Measurements from ENCODE around the gene NDRG2.

The NDRG2 gene

DNA sequence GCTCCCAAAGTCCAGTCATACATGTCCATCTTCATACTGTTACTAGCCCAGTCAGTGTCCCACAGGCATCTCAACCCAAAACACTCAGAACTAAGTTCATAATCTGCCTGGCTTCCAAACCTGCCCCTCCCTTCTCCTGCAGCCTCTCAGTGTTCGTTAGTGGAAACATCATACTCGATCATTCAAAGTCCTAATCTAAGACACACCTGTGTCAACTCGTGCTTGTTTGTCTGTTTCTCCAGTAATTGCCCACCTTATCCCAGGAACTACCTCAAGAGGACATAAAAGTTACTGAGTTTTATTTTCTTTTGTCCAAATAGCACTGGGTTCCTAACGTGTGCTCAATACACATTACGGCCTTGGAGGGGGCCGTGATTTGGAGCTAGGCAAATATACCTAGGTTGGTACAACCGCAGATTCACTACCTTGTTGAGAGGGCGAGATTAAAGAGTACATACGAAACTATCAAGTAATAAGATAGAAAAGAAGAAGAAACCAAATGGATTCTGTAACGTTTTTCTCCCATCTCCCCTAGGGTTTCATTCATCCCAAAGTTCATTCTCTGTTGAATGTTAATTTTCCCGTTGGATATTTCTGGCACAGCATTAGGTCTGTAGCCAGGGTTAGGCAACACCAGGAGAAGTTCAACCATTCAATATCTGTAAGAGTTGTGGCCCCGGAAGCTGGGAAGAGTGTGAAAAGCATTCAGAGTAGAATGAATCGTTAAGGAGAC is 35.9 kb upstream of the NDRG2 start:
- H3K4me1 ChIP-seq, result no peaks in the 10 kb centered on the region
- H3K4me2 ChIP-seq (ENCODE audit: low read length), result no peak overlapping the region
- no peaks in the 10 kb centered on the region for H3K36me3 ChIP-seq (ENCODE audit: control insufficient read depth, insufficient read depth, low read length)
- no peaks in the 10 kb centered on the region for H3K27me3 ChIP-seq (ENCODE audit: control insufficient read depth, insufficient read depth, low read length)
- H2AFZ ChIP-seq, result no peak overlapping the region
- H3K79me2 ChIP-seq, result no peaks in the 10 kb centered on the region
- no peak overlapping the region for H3K9ac ChIP-seq
- H3K9me3 ChIP-seq (ENCODE audit: control insufficient read depth, low read length), result no peaks in the 10 kb centered on the region
- TF ChIP-seq, protein P1, sequence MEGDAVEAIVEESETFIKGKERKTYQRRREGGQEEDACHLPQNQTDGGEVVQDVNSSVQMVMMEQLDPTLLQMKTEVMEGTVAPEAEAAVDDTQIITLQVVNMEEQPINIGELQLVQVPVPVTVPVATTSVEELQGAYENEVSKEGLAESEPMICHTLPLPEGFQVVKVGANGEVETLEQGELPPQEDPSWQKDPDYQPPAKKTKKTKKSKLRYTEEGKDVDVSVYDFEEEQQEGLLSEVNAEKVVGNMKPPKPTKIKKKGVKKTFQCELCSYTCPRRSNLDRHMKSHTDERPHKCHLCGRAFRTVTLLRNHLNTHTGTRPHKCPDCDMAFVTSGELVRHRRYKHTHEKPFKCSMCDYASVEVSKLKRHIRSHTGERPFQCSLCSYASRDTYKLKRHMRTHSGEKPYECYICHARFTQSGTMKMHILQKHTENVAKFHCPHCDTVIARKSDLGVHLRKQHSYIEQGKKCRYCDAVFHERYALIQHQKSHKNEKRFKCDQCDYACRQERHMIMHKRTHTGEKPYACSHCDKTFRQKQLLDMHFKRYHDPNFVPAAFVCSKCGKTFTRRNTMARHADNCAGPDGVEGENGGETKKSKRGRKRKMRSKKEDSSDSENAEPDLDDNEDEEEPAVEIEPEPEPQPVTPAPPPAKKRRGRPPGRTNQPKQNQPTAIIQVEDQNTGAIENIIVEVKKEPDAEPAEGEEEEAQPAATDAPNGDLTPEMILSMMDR (IDR thresholded peaks at IDR 0.05), result no peak
- H3K4me3 ChIP-seq (ENCODE audit: low read depth, low read length), result no peak overlapping the region
- no peak overlapping the region for H3K27ac ChIP-seq

DNA sequence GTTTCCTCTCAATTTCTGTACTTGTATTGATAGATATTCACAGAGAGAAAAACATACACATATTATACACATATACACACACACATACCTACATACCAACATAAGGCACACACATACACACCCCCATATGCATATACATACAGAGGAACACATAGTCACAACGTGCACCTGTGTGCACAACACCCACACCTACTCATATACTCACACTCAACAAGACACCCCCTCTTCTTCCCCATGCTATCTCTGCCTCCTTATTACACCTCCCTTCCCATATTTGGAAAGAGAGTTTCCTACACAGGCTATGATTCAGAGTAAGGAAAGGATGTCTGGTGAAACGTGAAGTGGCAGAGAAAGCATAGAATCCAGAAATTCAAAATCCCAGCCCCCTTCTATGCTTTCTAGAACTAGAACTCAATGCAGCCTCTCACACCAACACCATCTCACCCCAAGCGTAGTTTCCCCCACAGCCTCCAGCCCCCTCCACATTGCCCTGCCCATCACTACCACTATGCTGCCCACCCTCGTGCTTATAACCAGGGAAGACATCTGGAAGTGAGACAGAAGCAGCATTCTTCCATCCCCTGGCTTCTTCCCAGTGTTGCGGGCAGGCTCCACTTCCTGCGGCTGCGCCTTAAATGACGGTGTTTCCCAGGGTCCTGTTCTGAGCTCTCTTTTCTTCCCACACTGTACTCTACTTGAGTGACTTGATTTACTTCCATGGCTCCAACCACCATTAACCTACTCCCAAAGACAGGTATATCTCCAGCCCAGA is 35.2 kb upstream of the NDRG2 start:
- Histone ChIP-seq H3K9me3 (ENCODE audit: control insufficient read depth, low read length) (no peaks in the 10 kb centered on the region), H3K27ac (no peak overlapping the region), H3K79me2 (no peaks in the 10 kb centered on the region), H3K4me1 (no peaks in the 10 kb centered on the region), H3K4me2 (ENCODE audit: low read length) (no peak overlapping the region), H3K9ac (no peak overlapping the region), H3K36me3 (ENCODE audit: control insufficient read depth, insufficient read depth, low read length) (no peaks in the 10 kb centered on the region), H2AFZ (no peak overlapping the region), H3K4me3 (ENCODE audit: low read depth, low read length) (no peak overlapping the region), H3K27me3 (ENCODE audit: control insufficient read depth, insufficient read depth, low read length) (no peaks in the 10 kb centered on the region)
- TF ChIP-seq, protein P1 (IDR thresholded peaks at IDR 0.05), result no peak

GRCh38 chr14:21058903-21059302 is 34.0 kb upstream of the NDRG2 start:
- no peak overlapping the region for H3K9ac ChIP-seq
- no peak overlapping the region for H3K4me2 ChIP-seq (ENCODE audit: low read length)
- no peaks in the 10 kb centered on the region for H3K27me3 ChIP-seq (ENCODE audit: control insufficient read depth, insufficient read depth, low read length)
- no peak overlapping the region for H3K27ac ChIP-seq
- peaks cover 5% of the 10 kb centered on the region for H3K4me1 ChIP-seq
- no peaks in the 10 kb centered on the region for H3K36me3 ChIP-seq (ENCODE audit: control insufficient read depth, insufficient read depth, low read length)
- TF ChIP-seq, protein P1 (IDR thresholded peaks at IDR 0.05), result no peak
- no peaks in the 10 kb centered on the region for H3K79me2 ChIP-seq
- no peaks in the 10 kb centered on the region for H3K9me3 ChIP-seq (ENCODE audit: control insufficient read depth, low read length)
- no peak overlapping the region for H2AFZ ChIP-seq
- no peak overlapping the region for H3K4me3 ChIP-seq (ENCODE audit: low read depth, low read length)

GRCh38 chr14:21057803-21058675 is 33.2 kb upstream of the NDRG2 start, which contains the start of gene RNASE8:
Gene RNASE8, plus strand, starts transcription at chr14:21057822. Its CDS starts 71 bp downstream, at chr14:21057893.
- Histone ChIP-seq H3K4me2 (ENCODE audit: low read length) (no peak within 1 kb of the TSS), H3K36me3 (ENCODE audit: control insufficient read depth, insufficient read depth, low read length) (no peaks in the 10 kb centered on the region), H3K79me2 (no peaks in the 10 kb centered on the region), H2AFZ (peak within 1 kb of the TSS; percentile 13), H3K9me3 (ENCODE audit: control insufficient read depth, low read length) (no peaks in the 10 kb centered on the region), H3K27ac (no peak within 1 kb of the TSS), H3K4me3 (ENCODE audit: low read depth, low read length) (no peak within 1 kb of the TSS), H3K4me1 (peaks cover 8% of the 10 kb centered on the region), H3K27me3 (ENCODE audit: control insufficient read depth, insufficient read depth, low read length) (no peaks in the 10 kb centered on the region), H3K9ac (no peak within 1 kb of the TSS)
- TF ChIP-seq, protein P1 (IDR thresholded peaks at IDR 0.05), result peak; percentile 38

All from parathyroid adenoma (tissue), 2 donors.